GM12864 (cell line): ENCODE data around the gene POLR1B.
"Not testable (repeated sequence)": the region's sequence is repeated elsewhere in the genome, so short reads cannot be mapped to it uniquely, and the experiment has no call there.

Experiments
- DNase-seq: peaks from one replicate; pipeline ENCODE4 v3.0.0-alpha.2; 2011; ENCODE audit warnings: low read depth
- H3K4me3 ChIP-seq: 2 replicates; pipeline ENCODE4 v1.5.1; 2011; ENCODE audit warnings: mild to moderate bottlenecking, low read depth, low read length, control low read depth
- TF ChIP-seq, protein P1 (sequence below): IDR thresholded peaks from 2 replicates; pipeline ENCODE4 v1.5.1; 2011; ENCODE audit warnings: low read depth, mild to moderate bottlenecking, moderate library complexity, low read length, control low read depth, inconsistent platforms; ENCODE audit errors: missing control alignments

Gene POLR1B

GRCh38 chr2:112516801-112517200 lies 25.5 kb upstream of the POLR1B start:
- DNase-seq, result no peak
- TF ChIP-seq, protein P1, sequence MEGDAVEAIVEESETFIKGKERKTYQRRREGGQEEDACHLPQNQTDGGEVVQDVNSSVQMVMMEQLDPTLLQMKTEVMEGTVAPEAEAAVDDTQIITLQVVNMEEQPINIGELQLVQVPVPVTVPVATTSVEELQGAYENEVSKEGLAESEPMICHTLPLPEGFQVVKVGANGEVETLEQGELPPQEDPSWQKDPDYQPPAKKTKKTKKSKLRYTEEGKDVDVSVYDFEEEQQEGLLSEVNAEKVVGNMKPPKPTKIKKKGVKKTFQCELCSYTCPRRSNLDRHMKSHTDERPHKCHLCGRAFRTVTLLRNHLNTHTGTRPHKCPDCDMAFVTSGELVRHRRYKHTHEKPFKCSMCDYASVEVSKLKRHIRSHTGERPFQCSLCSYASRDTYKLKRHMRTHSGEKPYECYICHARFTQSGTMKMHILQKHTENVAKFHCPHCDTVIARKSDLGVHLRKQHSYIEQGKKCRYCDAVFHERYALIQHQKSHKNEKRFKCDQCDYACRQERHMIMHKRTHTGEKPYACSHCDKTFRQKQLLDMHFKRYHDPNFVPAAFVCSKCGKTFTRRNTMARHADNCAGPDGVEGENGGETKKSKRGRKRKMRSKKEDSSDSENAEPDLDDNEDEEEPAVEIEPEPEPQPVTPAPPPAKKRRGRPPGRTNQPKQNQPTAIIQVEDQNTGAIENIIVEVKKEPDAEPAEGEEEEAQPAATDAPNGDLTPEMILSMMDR, result no peak
- no peak overlapping the region for H3K4me3 ChIP-seq

- no peak for DNase-seq
- TF ChIP-seq, protein P1, result no peak
These were observed 23.5 kb upstream of the POLR1B start for GRCh38 chr2:112518807-112519206.

DNA sequence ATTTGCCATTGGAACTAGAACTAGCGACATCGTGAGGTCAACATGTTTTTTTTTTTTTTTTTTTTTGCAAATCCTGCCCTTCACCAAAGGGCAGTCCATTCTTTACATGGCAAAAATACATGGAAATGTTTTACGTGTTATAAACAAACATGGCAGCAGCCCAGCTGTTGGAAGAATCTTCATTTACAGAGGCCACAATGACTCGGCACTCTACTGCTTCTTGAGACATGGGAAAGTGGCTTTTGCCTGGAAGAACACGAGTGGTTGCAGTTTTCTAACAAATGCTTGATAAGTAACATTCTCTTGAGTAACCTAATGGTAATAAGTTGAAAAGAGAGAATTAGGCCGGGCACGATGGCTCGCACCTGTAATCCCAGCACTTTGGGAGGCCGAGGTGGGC lies 22.8 kb upstream of the POLR1B start:
- no peak for DNase-seq
- TF ChIP-seq, protein P1, result no peak
- H3K4me3 ChIP-seq, result no peak overlapping the region

More at GRCh38 chr2:112518807-112519206, 23.5 kb upstream of the POLR1B start:
- no peak overlapping the region for H3K4me3 ChIP-seq

DNA sequence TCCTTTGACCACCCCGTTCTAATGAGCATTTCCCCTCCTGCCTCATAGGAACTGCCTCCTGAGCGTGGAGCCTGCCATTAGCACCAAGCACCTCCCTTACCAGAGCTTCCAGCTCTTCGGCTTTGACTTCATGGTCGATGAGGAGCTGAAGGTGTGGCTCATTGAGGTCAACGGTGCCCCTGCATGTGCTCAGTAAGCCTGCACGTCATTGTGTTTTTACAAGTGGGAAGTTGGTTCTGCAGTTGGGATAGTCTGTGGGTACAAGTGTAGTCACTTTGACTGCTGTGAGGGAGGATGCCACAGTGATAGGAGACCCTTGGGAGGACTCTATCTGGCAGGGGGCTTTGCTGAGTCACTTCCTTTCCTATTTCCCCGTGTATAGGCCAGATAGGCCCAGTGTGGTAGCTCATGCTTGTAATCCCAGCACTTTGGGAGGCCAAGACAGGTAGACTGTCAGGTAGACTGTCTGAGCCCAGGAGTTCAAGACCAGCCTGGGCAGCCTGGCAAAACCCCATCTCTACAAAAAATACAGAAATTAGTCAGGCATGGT lies 22.0 kb upstream of the POLR1B start:
- no peak for DNase-seq
- H3K4me3 ChIP-seq, result no peak overlapping the region
- TF ChIP-seq, protein P1, result no peak

GRCh38 chr2:112523291-112523777 lies 18.9 kb upstream of the POLR1B start:
- TF ChIP-seq, protein P1, result no peak
- no peak overlapping the region for H3K4me3 ChIP-seq
- no peak for DNase-seq

- H3K4me3 ChIP-seq, DNase-seq: not testable (repeated sequence)
These were observed 18.0 kb upstream of the POLR1B start for GRCh38 chr2:112524276-112524675.

DNA sequence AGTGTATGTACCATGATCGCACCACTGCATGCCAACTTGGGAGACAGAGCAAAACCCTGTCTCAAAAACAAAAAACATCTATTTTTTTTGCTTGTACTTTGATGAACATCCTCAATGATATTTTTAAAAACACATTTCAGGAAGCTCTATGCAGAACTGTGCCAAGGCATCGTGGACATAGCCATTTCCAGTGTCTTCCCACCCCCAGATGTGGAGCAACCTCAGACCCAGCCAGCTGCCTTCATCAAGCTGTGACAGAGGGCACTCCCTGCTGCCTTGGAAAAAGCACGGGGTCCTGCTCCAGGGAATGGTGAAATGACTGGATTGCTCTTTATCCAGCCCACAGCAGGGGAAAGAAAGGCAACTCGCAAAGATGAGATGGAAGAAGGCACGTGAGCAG lies 13.7 kb upstream of the POLR1B start:
- DNase-seq, result no peak
- H3K4me3 ChIP-seq, result no peak overlapping the region
- TF ChIP-seq, protein P1, result no peak
